HUES48 (cell line): ENCODE measurements around the gene DENND2A.

Experiments used
- H3K27ac ChIP-seq: one replicate; pipeline ENCODE4 v1.7.0; 2013; ENCODE audit warnings: low read depth, low read length, inconsistent platforms
- H3K27me3 ChIP-seq: 2 replicates; pipeline ENCODE4 v1.6.1; 2013; ENCODE audit warnings: mild to moderate bottlenecking, low read length; ENCODE audit not compliant: control insufficient read depth, insufficient read depth
- H3K36me3 ChIP-seq: 2 replicates; pipeline ENCODE4 v1.6.1; 2013; ENCODE audit warnings: low read length; ENCODE audit not compliant: control insufficient read depth, insufficient read depth
- H3K4me1 ChIP-seq: 2 replicates; pipeline ENCODE4 v1.6.1; 2013; ENCODE audit warnings: mild to moderate bottlenecking, low read length; ENCODE audit not compliant: control insufficient read depth, insufficient read depth
- H3K4me3 ChIP-seq: 2 replicates; pipeline ENCODE4 v1.5.1; 2013; ENCODE audit warnings: mild to moderate bottlenecking, low read depth, low read length
- H3K9ac ChIP-seq: 2 replicates; pipeline ENCODE4 v1.6.1; 2013; ENCODE audit warnings: mild to moderate bottlenecking, low read depth, low read length, moderate library complexity
- H3K9me3 ChIP-seq: 2 replicates; pipeline ENCODE4 v1.6.1; 2013; ENCODE audit warnings: low read length; ENCODE audit not compliant: control insufficient read depth, insufficient read depth

Gene DENND2A

GRCh38 chr7:140617081-140617480 is 23.5 kb downstream of the DENND2A start:
- Histone ChIP-seq H3K36me3 (no peaks in the 10 kb centered on the region), H3K4me1 (no peaks in the 10 kb centered on the region), H3K9me3 (no peaks in the 10 kb centered on the region), H3K27ac (no peak overlapping the region), H3K9ac (no peak overlapping the region), H3K27me3 (no peaks in the 10 kb centered on the region), H3K4me3 (no peak overlapping the region)

GRCh38 chr7:140616328-140616727 is 24.3 kb downstream of the DENND2A start:
- no peaks in the 10 kb centered on the region for H3K9me3 ChIP-seq
- H3K27ac ChIP-seq: no peak overlapping the region
- no peak overlapping the region for H3K9ac ChIP-seq
- H3K36me3 ChIP-seq: no peaks in the 10 kb centered on the region
- H3K4me1 ChIP-seq: no peaks in the 10 kb centered on the region
- no peaks in the 10 kb centered on the region for H3K27me3 ChIP-seq
- no peak overlapping the region for H3K4me3 ChIP-seq

- no peaks in the 10 kb centered on the region for H3K36me3 ChIP-seq
- H3K27ac ChIP-seq: no peak overlapping the region
- no peaks in the 10 kb centered on the region for H3K4me1 ChIP-seq
- H3K27me3 ChIP-seq: no peaks in the 10 kb centered on the region
- H3K9me3 ChIP-seq: no peaks in the 10 kb centered on the region
- H3K4me3 ChIP-seq: no peak overlapping the region
- no peak overlapping the region for H3K9ac ChIP-seq
Measured at GRCh38 chr7:140611641-140612040, 29.0 kb downstream of the DENND2A start.

- no peaks in the 10 kb centered on the region for H3K36me3 ChIP-seq
- H3K9ac ChIP-seq: no peak overlapping the region
- H3K4me3 ChIP-seq: no peak overlapping the region
- H3K9me3 ChIP-seq: no peaks in the 10 kb centered on the region
- no peaks in the 10 kb centered on the region for H3K27me3 ChIP-seq
- H3K27ac ChIP-seq: no peak overlapping the region
- H3K4me1 ChIP-seq: 0 out of 2 replicates have a peak, but pooled peaks cover 2% of the 10 kb centered on the region
Measured at GRCh38 chr7:140610204-140611165, 30.1 kb downstream of the DENND2A start.

GRCh38 chr7:140609646-140610045 is 31.0 kb downstream of the DENND2A start:
- no peaks in the 10 kb centered on the region for H3K27me3 ChIP-seq
- H3K9ac ChIP-seq: no peak overlapping the region
- H3K4me1 ChIP-seq: peaks cover 6% of the 10 kb centered on the region
- no peaks in the 10 kb centered on the region for H3K9me3 ChIP-seq
- no peaks in the 10 kb centered on the region for H3K36me3 ChIP-seq
- no peak overlapping the region for H3K27ac ChIP-seq
- no peak overlapping the region for H3K4me3 ChIP-seq

GRCh38 chr7:140607441-140607989 is 33.1 kb downstream of the DENND2A start:
- H3K4me1 ChIP-seq: peaks cover 6% of the 10 kb centered on the region
- H3K27me3 ChIP-seq: no peaks in the 10 kb centered on the region
- H3K9me3 ChIP-seq: no peaks in the 10 kb centered on the region
- H3K4me3 ChIP-seq: no peak overlapping the region
- H3K9ac ChIP-seq: no peak overlapping the region
- H3K36me3 ChIP-seq: no peaks in the 10 kb centered on the region
- no peak overlapping the region for H3K27ac ChIP-seq

- Histone ChIP-seq H3K36me3 (0 out of 2 replicates have a peak, but pooled peaks cover 4% of the 10 kb centered on the region), H3K9me3 (no peaks in the 10 kb centered on the region), H3K27me3 (no peaks in the 10 kb centered on the region), H3K27ac (no peak overlapping the region), H3K4me3 (no peak overlapping the region), H3K9ac (no peak overlapping the region), H3K4me1 (peaks cover 6% of the 10 kb centered on the region)
Measured at GRCh38 chr7:140605337-140605736, 35.3 kb downstream of the DENND2A start.

GRCh38 chr7:140604760-140605159 is 35.9 kb downstream of the DENND2A start:
- H3K4me3 ChIP-seq: no peak overlapping the region
- H3K27me3 ChIP-seq: no peaks in the 10 kb centered on the region
- no peak overlapping the region for H3K27ac ChIP-seq
- no peak overlapping the region for H3K9ac ChIP-seq
- 0 out of 2 replicates have a peak, but pooled peaks cover 4% of the 10 kb centered on the region for H3K36me3 ChIP-seq
- H3K4me1 ChIP-seq: peaks cover 6% of the 10 kb centered on the region
- H3K9me3 ChIP-seq: no peaks in the 10 kb centered on the region

- 0 out of 2 replicates have a peak, but pooled peaks cover 4% of the 10 kb centered on the region for H3K36me3 ChIP-seq
Measured at GRCh38 chr7:140604076-140604475, 36.5 kb downstream of the DENND2A start.

GRCh38 chr7:140601566-140602174 is 38.9 kb downstream of the DENND2A start:
- 0 out of 2 replicates have a peak, but pooled peaks cover 4% of the 10 kb centered on the region for H3K36me3 ChIP-seq
- no peak overlapping the region for H3K27ac ChIP-seq
- no peak overlapping the region for H3K9ac ChIP-seq
- H3K27me3 ChIP-seq: no peaks in the 10 kb centered on the region
- no peaks in the 10 kb centered on the region for H3K9me3 ChIP-seq
- H3K4me1 ChIP-seq: peaks cover 6% of the 10 kb centered on the region
- no peak overlapping the region for H3K4me3 ChIP-seq

More at GRCh38 chr7:140604076-140604475, 36.5 kb downstream of the DENND2A start:
- Histone ChIP-seq H3K27me3 (no peaks in the 10 kb centered on the region), H3K27ac (no peak overlapping the region), H3K4me3 (no peak overlapping the region), H3K9me3 (no peaks in the 10 kb centered on the region), H3K4me1 (peaks cover 6% of the 10 kb centered on the region), H3K9ac (no peak overlapping the region)

- no peak overlapping the region for H3K27ac ChIP-seq
- H3K9me3 ChIP-seq: no peaks in the 10 kb centered on the region
- H3K4me1 ChIP-seq: peaks cover 3% of the 10 kb centered on the region
- H3K4me3 ChIP-seq: no peak overlapping the region
- H3K9ac ChIP-seq: no peak overlapping the region
- H3K36me3 ChIP-seq: 0 out of 2 replicates have a peak, but pooled peaks cover 4% of the 10 kb centered on the region
- H3K27me3 ChIP-seq: no peaks in the 10 kb centered on the region
Measured at GRCh38 chr7:140600341-140600740, 40.3 kb downstream of the DENND2A start.
